ENCODE measurements around the gene CD37. TPM values are rescaled to one million over a fixed set of nuclear protein-coding genes. Genes with fewer than 3 reads are reported as not detected.
"Not testable (repeated sequence)": the region's sequence is repeated elsewhere in the genome, so short reads cannot be mapped to it uniquely, and the experiment has no call there.

Gene CD37
- total RNA-seq, 1 donor from 2014 or later = not detected

- no peak overlapping the region for H3K4me3 Mint-ChIP-seq (ENCODE audit: unreplicated experiment)
- H3K4me1 Mint-ChIP-seq (ENCODE audit: unreplicated experiment) = no peaks in the 10 kb centered on the region
- peaks cover 10% of the 10 kb centered on the region for H3K27me3 Mint-ChIP-seq (ENCODE audit: unreplicated experiment)
- H3K9me3 Mint-ChIP-seq (ENCODE audit: unreplicated experiment) = no peaks in the 10 kb centered on the region
- no peak for DNase-seq (ENCODE audit: low spot score)
- H3K27ac Mint-ChIP-seq (ENCODE audit: unreplicated experiment) = no peak overlapping the region
- H3K36me3 Mint-ChIP-seq (ENCODE audit: low read depth, unreplicated experiment) = peaks cover 26% of the 10 kb centered on the region
- TF ChIP-seq CTCF (IDR thresholded peaks at IDR 0.05; ENCODE audit: unreplicated experiment) = no peak
Observed at GRCh38 chr19:49326165-49326704, 9.0 kb upstream of the CD37 start.

DNA sequence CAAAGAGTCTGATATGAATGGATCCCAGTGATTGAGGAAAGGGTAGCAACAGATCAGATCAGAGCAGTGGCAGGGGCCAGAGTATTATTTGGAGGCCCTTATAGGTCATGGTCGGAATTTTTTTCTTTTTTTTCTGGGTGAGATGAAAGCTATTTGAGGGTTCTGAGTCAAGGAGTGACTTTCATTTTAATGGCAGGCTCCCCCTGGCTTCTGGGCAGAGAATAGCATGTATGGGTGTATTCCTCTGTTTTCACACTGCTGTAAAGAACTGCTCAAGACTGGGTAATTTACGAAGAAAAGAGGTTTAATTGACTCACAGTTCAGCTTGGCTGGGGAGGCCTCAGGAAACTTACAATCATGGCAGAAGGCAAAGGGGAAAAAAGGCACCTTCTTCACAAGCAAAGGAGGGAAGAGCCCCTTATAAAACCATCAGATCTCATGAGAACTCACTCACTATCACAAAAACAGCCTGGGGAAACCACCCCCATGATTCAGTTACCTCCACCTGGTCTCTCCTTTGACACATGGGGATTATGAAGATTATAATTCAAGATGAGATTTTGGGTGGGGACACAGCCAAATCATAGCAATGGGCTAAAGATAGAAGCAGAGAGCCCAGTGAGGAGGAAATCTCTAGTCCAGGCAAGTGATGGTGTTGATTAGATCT, 7.2 kb upstream of the CD37 start:
- DNase-seq (ENCODE audit: low spot score) = no peak
- no peaks in the 10 kb centered on the region for H3K4me1 Mint-ChIP-seq (ENCODE audit: unreplicated experiment)
- H3K36me3 Mint-ChIP-seq (ENCODE audit: low read depth, unreplicated experiment) = peaks cover 24% of the 10 kb centered on the region
- no peaks in the 10 kb centered on the region for H3K9me3 Mint-ChIP-seq (ENCODE audit: unreplicated experiment)
- no peak overlapping the region for H3K27ac Mint-ChIP-seq (ENCODE audit: unreplicated experiment)
- H3K27me3 Mint-ChIP-seq (ENCODE audit: unreplicated experiment) = peaks cover 19% of the 10 kb centered on the region
- TF ChIP-seq CTCF (IDR thresholded peaks at IDR 0.05; ENCODE audit: unreplicated experiment) = peak; percentile 72
- H3K4me3 Mint-ChIP-seq (ENCODE audit: unreplicated experiment) = peak overlapping the region; percentile 32

DNA sequence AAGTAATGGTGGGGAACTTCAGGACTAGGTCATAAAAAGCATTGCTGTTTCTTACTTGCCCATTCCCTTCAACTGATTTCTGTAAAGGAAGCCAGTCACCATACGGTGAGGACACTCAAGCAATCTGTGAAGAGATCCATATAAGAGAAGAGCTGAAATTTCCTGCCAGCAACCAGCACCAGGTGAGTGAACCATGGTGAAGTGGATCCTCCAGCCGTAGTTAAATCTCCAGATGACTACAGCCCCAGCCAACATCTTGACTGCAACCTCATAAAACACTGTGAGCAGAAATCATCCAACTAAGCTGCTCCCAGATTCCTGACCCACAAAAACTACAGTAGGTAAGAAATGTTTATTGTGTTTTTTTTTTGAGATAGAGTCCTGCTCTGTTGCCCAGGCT, 6.5 kb upstream of the CD37 start:
- TF ChIP-seq CTCF (IDR thresholded peaks at IDR 0.05; ENCODE audit: unreplicated experiment) = no peak
- H3K27ac Mint-ChIP-seq (ENCODE audit: unreplicated experiment) = no peak overlapping the region
- peaks cover 23% of the 10 kb centered on the region for H3K36me3 Mint-ChIP-seq (ENCODE audit: low read depth, unreplicated experiment)
- H3K4me1 Mint-ChIP-seq (ENCODE audit: unreplicated experiment) = peaks cover 4% of the 10 kb centered on the region
- DNase-seq (ENCODE audit: low spot score) = no peak
- no peaks in the 10 kb centered on the region for H3K9me3 Mint-ChIP-seq (ENCODE audit: unreplicated experiment)
- H3K4me3 Mint-ChIP-seq (ENCODE audit: unreplicated experiment) = no peak overlapping the region
- H3K27me3 Mint-ChIP-seq (ENCODE audit: unreplicated experiment) = peaks cover 23% of the 10 kb centered on the region

DNA sequence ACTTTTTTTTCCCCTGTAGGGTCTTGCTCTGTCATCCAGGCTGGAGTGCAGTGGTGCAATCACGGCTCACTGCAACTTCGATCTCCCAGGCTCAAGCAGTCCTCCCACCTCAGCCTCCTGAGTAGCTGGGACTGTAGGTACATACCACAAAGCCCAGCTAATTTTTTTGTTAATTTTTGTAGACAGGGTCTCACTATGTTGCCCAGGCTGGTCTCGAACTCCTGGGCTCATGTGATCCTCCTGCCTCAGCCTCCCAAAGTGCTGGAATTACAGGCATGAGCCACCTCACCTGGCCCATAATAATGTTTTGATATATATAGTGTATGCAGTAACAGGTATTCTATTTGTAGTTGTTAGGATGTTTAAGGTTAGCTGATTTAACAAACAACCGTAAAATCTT, 4.0 kb upstream of the CD37 start:
- H3K9me3 Mint-ChIP-seq (ENCODE audit: unreplicated experiment); DNase-seq (ENCODE audit: low spot score); H3K27ac Mint-ChIP-seq (ENCODE audit: unreplicated experiment); H3K4me3 Mint-ChIP-seq (ENCODE audit: unreplicated experiment): not testable (repeated sequence)
- H3K27me3 Mint-ChIP-seq (ENCODE audit: unreplicated experiment) = peaks cover 34% of the 10 kb centered on the region
- peaks cover 21% of the 10 kb centered on the region for H3K4me1 Mint-ChIP-seq (ENCODE audit: unreplicated experiment)
- H3K36me3 Mint-ChIP-seq (ENCODE audit: low read depth, unreplicated experiment) = peaks cover 19% of the 10 kb centered on the region

GRCh38 chr19:49331616-49332055, 3.6 kb upstream of the CD37 start:
- peaks cover 34% of the 10 kb centered on the region for H3K27me3 Mint-ChIP-seq (ENCODE audit: unreplicated experiment)
- peaks cover 21% of the 10 kb centered on the region for H3K4me1 Mint-ChIP-seq (ENCODE audit: unreplicated experiment)
- peaks cover 22% of the 10 kb centered on the region for H3K36me3 Mint-ChIP-seq (ENCODE audit: low read depth, unreplicated experiment)
- H3K9me3 Mint-ChIP-seq (ENCODE audit: unreplicated experiment) = no peaks in the 10 kb centered on the region
- DNase-seq (ENCODE audit: low spot score) = no peak
- no peak overlapping the region for H3K27ac Mint-ChIP-seq (ENCODE audit: unreplicated experiment)
- no peak for TF ChIP-seq CTCF (IDR thresholded peaks at IDR 0.05; ENCODE audit: unreplicated experiment)
- H3K4me3 Mint-ChIP-seq (ENCODE audit: unreplicated experiment) = no peak overlapping the region

DNA sequence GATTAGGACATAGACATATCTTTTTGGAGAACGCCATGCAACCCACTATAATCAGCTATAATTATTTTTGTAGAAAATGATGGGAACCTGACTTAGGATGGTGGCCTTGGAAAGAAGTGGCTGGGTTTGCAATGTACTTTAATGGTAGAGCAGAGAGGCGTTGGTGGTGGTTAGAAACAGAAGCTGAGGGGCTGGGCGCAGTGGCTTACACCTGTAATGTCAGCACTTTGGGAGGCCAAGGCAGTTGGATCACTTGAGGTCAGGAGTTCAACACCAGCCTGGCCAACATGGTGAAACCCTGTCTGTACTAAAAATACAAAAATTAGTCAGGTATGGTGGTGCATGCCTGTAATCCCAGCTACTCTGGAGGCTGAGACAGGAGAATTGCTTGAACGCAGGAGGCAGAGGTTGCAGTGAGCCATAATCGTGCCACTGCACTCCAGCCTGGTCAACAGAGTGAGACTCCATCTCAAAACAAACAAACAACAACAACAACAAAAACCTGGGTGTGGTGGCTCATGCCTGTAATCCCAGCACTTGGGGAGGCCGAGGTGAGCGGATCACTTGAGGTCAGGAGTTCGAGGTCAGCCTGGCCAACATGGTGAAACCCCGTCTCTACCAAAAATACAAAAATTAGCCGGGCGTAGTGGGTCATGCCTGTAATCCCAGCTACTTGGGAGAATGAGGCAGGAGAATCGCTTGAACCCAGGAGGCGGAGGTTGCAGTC, 2.4 kb upstream of the CD37 start:
- Mint-ChIP-seq H3K36me3 (ENCODE audit: low read depth, unreplicated experiment) (peaks cover 20% of the 10 kb centered on the region), H3K27ac (ENCODE audit: unreplicated experiment) (peak overlapping the region; percentile 52), H3K27me3 (ENCODE audit: unreplicated experiment) (peaks cover 35% of the 10 kb centered on the region), H3K4me1 (ENCODE audit: unreplicated experiment) (peaks cover 24% of the 10 kb centered on the region)
- not testable (repeated sequence) for H3K4me3 Mint-ChIP-seq (ENCODE audit: unreplicated experiment); H3K9me3 Mint-ChIP-seq (ENCODE audit: unreplicated experiment); DNase-seq (ENCODE audit: low spot score)

Data from endothelial cell (in vitro differentiated cells).